Fibroblast of the aortic adventitia (primary cell): ENCODE measurements around the gene BANF2. TPM values are rescaled to one million over a fixed set of nuclear protein-coding genes. Genes with fewer than 3 reads are reported as not detected.

Experiments used
- DNase-seq: peaks from one replicate; pipeline ENCODE4 v3.0.0-alpha.2; 2010; ENCODE audit warnings: low read depth
- H3K4me3 ChIP-seq: 2 replicates; pipeline ENCODE4 v1.5.1; 2011; ENCODE audit warnings: low read depth, mild to moderate bottlenecking, control low read depth, low read length, moderate library complexity
- total RNA-seq: library from RNA; depleted of rRNA; stranded (reverse); fragments of >200 nt; gene quantifications from 2 replicates; pipeline ENCODE4 v1.2.3, GENCODE V29; 2012; ENCODE audit warnings: low replicate concordance
- TF ChIP-seq, protein P1 (sequence below): IDR thresholded peaks from 2 replicates; pipeline ENCODE4 v1.5.1; 2011; ENCODE audit warnings: mild to moderate bottlenecking, low read length, control low read depth, inconsistent platforms; ENCODE audit not compliant: insufficient read depth

The BANF2 gene
- not detected in 2 replicates for total RNA-seq

DNA sequence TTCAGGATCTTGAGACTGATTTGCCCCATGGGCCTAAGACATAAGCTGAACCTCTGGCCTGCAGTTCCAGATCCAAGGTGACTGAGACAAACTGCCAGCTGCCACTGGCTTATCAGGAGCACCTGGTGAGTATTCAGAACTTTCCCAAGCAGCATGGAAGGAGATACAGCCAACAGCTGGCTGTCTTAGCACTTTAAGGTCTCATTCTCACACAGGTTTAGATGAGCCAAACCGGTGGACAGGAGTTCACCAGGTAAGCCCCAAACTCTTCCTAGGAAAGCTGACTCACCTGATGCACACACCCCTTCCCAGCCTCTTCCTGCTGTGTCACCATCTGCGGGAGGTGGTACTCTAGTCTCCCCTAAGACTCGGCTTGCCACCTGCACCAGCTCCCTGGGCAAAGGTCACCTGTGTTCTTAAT is at the start of gene BANF2:
BANF2 (plus strand) TSS at position 36 of the 421 bp plus-strand sequence. CDS start 25,060 bp downstream, outside the sequence.
- no peak for DNase-seq
- H3K4me3 ChIP-seq: no peak within 1 kb of the TSS
- TF ChIP-seq, protein P1, sequence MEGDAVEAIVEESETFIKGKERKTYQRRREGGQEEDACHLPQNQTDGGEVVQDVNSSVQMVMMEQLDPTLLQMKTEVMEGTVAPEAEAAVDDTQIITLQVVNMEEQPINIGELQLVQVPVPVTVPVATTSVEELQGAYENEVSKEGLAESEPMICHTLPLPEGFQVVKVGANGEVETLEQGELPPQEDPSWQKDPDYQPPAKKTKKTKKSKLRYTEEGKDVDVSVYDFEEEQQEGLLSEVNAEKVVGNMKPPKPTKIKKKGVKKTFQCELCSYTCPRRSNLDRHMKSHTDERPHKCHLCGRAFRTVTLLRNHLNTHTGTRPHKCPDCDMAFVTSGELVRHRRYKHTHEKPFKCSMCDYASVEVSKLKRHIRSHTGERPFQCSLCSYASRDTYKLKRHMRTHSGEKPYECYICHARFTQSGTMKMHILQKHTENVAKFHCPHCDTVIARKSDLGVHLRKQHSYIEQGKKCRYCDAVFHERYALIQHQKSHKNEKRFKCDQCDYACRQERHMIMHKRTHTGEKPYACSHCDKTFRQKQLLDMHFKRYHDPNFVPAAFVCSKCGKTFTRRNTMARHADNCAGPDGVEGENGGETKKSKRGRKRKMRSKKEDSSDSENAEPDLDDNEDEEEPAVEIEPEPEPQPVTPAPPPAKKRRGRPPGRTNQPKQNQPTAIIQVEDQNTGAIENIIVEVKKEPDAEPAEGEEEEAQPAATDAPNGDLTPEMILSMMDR: no peak

DNA sequence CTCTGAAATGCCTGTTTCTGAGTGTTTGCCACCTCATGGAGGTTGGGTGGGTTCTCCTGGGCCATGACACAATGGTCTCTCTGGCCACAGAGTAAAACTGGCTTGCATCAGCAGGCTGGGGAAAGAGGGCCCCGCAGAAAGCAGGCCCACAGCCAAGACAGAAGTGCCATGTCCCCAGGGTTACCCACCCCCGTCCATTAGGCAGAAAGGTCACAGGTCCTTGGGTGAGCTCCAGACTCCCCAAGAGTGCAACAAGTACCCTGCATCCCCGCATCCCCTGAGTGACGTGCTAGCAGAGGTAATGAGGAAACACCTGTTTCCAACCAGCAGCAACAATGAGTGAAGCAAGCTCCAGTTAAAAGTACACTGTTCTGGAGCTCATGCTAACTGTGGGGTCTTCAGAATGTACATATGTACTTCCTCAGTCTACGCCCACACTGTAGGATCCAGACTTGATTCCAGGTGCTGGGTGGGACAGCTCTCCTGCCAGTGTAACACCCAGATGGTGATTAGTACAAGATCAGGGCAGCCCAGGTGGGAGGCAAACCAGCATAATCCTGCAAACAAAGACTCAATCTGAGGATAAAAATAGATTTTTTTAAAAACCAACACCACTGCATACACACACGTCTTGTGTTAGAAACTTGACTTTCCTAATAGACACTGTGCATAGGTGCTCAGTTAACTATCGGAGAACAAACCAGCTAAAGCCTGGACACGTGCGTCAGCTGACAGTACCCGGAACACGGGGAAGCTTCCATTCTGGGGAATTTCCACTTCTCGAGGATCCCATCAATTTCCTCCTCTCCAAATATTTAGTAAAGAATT is 49.3 kb upstream of the BANF2 start:
- no peak overlapping the region for H3K4me3 ChIP-seq
- DNase-seq: peak; percentile 26
- TF ChIP-seq, protein P1: no peak

DNA sequence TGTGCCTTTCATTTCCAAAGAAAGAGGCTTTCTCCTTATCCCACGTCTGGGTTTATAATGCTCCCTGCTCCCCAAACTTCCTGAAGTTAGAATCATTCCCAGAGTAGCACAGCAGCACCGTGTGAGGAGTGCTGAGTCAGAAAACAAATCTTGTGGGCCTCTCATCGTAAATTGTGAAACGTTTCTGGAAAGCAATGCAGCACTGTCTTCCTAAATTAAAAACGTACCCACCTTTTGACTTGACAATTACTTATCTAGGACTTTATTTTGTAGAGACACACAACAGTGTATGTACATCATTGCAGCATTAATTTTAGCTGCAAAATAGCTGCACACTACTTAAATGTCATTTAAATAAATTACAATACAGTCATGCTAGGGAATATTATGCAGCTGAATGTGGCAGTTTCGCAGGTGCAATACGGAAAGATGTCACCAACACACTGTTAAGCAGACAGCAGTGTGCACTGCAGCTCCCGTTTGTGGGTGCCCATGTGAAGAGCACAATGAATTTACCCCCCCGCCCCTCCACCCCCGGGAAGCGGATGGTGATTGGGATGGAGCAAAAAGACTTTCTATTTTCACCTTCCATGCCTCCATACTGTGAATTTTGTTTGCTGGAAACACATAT is 48.5 kb upstream of the BANF2 start:
- DNase-seq: peak; percentile 65
- TF ChIP-seq, protein P1: no peak
- H3K4me3 ChIP-seq: no peak overlapping the region

DNA sequence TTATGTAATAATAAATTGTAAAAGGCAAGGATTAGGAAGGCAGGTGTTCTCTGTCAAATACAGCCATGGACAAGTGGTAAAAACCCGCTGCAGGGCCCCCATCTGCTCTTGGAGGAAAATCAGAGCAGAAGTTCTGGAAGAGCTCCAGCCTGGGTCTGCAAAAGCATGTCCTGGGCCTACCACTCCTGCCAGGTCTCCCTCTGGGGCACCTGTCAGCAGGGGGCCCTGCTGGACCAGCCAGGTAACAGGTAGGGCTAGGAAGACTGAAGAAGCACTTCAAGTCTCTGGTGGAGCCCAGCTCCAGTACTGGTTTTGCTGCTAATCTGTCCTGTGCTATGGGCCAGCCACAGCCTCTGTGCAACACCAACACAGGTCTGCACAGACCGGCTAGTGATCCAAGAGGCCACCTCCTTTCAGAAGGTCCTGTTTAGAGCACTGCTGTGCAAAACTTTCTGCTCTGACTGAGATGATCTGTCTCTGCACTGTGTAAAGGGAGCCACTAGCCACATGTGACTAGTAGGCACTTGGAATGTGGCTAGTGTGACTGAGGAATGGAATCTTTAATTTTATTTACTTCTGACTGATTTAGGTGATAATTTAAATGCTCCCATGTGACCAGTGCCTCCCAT is 47.9 kb upstream of the BANF2 start:
- TF ChIP-seq, protein P1: no peak
- DNase-seq: no peak
- H3K4me3 ChIP-seq: no peak overlapping the region

DNA sequence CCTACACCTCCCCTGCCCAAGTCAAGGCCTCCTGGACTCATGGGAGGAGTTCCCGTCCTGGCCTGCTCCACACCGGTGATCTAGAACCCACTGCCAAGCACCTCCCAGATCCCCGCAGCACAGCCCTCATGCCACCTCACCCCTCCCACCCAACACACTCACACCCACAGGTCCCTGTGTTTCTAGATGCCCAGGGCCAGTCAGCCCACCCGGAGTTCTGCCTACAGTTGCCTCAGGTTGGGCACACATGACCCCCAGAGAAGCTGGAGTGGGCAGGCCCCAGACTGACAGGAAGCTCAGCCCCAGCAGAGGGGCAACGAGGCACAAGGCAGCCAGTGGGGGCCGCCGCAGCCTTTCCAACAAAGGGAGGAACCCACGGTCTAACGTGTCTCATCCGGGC is 47.4 kb upstream of the BANF2 start:
- no peak overlapping the region for H3K4me3 ChIP-seq
- no peak for DNase-seq
- TF ChIP-seq, protein P1: no peak

DNA sequence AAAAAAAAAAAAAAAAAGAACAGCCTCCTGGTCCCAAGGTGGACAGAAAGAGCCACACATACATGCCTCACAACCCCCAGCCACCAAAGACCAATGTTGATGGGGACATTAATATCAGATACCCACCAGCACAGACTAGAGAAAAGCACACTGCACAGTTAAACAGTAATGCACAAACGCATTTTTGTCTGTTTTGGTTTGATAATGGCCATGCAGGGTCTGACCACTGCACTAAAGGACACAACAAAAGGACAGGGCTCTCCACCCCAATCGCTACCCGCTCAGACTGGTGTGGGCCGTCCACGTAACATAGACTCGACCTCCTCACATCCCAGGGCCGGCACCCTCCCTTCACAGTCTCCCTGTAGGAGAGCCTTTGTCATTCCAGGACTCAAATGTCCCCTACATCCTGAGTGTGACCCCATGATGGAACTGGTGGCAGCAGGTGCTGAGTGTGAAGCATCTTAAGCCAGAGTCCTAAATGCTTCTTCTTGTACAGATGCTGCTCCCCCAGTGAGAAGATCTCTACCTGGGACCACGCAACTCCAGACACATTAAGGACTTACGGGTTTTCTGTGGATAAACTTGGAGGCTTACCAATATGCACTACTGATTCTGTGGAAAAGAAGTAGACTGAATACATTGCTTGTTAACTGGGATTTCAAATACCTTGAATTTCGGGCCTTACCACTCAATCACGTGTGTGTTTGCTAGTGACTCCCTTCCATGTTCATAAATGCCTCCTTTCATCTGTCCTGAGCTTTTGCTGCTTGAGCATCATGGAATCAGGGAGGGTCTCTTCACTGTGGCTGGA is 45.7 kb upstream of the BANF2 start:
- H3K4me3 ChIP-seq: no peak overlapping the region
- TF ChIP-seq, protein P1: no peak
- DNase-seq: no peak
